ENCODE measurements around the gene FRAS1.
"Not testable (repeated sequence)": the region's sequence is repeated elsewhere in the genome, so short reads cannot be mapped to it uniquely, and the experiment has no call there.

The FRAS1 gene

DNA sequence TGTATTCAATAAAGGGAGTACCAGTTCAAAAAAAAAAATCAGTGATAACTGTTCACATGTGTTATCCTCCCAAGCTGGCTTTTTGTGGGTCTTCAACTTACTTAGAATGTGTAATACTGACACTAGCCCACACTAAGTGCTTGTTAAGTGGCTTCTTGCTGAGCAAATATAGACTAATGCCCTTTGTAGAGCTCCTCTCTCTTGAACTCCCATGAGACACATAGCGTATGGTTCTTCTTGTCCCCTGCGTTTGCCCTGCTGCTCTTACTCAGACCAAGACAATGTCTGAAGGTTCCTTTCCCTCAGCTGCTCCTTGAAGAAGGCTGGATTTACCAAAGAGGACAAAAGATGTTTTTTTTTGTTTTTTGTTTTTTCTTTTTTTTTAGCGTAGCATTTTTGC lies 110.9 kb downstream of the FRAS1 start:
- no peak for DNase-seq

DNA sequence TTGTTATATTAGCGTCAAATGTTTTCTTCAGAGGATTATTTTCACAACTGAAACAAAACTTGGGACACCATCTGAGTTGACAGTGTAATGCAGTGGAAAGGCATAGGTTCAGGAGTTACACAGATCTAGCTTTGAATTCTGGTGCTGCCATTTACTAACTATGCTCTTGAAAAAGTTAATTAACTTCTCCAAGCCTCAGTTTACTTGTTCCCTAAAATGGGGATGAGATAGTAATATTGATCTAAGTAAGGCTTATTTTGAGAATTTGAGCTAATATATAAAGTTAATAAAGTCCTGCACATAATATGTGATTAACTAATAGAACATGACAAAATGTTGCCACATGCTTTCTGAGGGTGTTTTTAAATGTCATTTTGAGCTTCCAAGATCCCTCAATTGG lies 112.6 kb downstream of the FRAS1 start:
- DNase-seq: no peak

DNA sequence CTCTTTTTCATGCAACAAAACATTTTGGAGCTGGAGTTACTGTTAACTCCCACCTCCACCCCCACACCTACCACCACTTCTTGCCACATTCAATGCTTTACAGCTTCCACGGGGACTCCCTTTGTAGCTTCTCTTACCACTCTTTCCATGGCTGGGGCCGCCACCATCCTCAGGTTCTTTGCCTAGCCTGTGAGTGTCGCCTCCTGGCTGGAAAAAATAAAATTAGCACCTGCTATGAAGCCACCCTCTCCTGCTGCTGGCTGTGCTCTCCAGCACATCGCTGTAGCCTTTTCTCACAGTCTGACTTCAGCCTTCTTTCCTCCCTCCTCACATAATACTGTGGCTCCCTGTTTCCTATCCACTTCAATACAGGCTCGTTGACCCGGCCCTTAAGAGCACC lies 114.4 kb downstream of the FRAS1 start:
- no peak for DNase-seq

DNA sequence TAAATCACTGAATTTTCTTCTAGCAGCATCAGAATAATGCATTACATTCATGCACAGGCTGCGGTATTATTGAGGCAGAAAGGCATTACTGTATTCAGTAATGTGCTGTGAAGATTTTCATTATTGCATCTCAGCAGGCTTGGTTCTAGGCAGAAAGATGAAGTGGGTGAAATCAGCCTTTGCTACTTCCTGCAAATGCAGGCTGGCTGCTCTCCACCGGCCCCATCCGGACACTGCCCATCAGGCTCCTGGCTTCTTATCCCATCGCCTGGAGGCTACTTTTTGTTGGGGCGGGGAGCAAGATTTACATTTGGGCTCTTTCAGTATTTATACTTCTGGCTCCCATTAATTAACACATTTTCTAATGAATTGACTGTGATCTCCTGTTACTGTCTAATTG lies 117.8 kb downstream of the FRAS1 start:
- DNase-seq: no peak

DNA sequence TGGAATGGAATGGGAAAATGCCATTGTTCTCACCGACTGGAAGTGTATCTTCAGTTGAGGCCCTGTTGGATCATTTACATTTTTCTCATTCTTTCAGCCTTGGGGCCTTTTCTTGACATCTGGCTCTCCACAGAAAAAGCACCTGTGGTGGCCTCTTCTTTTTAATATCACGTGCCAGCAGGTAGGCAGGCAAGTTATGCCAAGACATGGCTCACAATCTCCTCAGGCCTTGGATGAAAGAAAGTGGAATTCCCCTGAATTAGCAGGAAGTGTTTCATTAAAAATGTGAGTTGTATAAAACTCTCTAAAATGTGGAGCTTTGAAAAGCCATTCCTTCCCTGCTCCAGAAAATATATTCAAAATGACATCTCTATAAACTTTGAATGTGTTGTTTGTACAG lies 122.1 kb downstream of the FRAS1 start:
- no peak for DNase-seq

DNA sequence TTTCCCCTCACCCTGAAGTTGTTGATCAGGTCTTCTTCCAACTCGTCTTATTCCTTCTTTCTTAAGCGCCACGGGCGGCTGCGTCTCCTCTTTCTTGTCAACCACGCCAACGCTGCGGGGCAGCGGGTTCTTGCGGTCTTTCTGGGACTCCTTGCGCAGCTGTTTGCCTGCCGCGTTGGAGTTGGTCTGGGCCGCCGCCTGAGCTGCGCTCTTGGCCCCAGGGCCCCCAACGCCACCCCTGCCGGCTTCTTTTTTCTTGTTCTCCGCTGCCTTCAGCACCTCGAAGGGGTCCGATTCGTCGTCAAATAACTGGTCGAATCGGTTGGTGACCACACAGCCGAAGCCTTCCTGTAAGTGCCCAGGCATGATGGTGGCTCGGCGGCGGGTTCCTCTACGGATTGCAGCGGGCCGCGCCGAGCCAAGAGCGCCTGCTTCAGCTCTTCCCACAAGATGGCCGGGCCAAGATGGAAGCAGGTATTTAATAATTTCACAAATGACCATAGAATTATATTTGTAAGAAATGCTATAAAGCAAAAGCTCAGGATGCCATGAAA lies 124.6 kb downstream of the FRAS1 start:
- DNase-seq: not testable (repeated sequence)

DNA sequence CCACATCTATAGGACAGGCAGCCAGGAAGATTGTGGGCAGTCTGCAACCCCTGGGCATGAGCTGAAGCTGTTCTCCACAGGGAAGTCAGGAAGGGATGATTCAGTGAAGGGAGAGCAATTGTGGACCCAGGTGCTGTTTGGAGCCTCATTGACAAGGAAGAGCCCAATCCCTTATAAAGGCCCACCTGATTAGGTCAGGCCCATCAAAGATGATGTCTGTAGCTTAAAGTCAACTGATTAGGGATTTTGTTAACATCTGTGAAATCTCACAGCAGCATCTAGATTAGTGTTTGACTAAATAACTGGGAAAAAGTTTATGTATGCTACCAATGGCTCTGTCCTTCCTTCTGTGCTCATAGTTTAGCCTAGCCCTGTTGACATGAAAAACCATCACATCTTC lies 127.5 kb downstream of the FRAS1 start:
- no peak for DNase-seq

DNA sequence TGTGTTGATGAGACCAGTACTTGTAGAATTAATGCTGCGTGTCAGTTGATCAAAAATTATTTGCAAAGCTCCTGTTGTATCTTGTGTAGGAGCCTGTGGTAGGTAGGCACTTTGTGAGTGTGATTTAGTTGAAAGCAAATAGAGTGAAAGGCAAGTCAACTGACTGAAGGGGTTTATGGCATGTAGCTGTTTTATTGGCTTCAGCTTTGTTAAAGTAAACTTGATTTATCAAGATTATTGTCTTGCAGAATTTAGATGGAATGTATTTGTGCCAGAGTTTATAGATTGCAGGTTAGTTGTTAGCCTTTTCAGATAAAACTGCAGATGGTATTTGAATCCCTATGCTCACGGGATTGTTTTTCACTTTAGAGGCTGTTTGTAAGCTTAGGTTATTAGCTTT lies 128.0 kb downstream of the FRAS1 start:
- DNase-seq: no peak

DNA sequence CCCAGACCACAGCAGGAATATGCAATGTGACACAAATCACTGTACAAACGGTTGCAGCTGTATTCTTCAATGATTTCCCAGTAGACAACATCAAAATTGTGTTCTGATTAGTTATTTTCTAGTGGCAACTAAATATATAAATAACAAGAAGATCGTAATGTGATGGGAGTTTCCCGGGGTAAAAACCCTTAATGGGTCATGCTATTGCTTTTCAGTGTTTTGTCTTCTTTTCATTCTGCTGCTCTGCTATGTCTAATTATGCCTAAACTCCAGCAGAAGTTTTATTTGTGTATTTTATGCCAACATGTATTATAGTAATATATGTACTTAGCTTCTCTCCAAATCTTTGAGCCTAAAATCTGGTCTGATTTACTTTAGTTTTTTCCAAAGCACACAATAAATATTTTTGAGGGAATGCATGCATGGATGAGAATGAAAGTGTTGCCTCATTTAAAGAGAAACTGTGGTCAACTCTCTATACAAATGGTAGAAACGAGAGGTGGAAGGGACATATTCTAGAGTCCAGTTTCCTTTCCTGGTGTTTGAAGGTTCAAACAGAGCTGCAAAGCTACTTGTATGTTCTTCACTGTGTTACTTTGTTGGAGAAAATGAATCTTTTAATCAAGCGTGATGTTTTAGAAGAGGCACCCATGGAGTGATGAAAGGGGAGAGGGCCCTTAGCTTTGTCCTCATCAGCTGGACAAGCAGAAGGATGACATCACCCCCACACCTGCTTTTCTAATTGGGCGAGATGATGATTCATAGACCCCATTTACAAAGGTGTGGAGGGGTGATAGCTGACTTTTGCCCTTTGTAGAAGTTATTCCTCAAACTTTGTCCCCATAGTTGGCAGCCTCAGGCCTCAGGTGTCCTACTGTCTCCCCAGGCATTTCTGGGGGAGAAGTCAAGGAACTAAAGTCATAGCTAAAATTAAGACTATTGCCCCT lies 129.7 kb downstream of the FRAS1 start:
- DNase-seq: no peak

DNA sequence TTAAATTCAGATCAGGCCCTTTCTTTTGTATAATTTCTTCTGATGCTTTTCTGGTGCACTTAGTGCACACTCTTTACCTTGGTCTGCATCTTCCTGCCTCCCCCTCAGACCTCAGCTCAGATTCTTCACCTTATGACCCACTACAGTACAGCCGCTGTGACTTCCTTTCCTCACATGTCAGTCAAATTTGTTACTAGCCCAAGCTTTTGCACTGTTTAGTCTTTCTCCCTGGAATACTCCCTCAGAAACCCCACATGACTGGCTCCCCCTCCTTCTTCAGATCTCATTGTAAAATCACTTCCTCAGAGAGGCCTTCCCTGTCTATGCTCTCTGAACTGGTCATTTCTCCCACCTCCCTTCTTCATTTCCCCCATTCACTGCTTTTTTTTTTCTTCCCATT lies 132.9 kb downstream of the FRAS1 start:
- no peak for DNase-seq

DNA sequence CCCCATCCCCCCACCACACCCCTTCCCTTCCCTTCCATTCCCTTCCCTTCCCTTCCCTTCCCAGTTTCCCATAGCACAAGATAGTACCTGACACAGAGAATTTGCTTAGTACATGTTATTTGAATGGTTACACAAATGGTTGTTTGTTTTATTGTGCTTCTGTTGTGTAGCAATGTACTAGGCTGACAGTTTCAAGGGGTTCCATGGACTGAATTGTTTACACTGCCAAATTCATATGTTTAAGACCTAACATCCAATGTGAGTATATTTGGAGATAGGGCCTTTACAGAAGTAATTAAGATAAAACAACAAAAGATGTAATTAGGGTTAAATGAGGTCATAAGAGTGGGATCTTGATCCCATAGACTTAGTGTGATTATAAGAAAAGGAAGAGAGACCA lies 133.5 kb downstream of the FRAS1 start:
- DNase-seq: no peak

DNA sequence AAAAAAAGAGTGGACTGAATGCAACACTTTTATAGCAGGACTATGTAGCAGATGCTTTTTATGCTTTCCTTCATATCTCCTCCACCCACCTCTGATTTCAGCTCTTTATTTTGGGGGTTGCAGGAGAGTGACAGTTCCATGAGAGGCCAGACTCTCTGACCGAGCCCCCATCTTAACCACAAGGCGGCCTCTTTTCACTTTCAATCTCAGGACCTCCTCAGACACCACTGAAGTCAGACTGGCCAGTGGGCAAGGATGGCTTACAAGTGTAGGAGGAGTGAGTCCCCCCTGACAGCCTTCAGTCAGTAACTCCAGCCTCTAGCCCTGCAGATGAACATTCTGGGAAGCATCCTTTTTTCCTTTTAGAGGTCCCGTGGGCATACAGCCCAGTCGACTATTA lies 140.8 kb downstream of the FRAS1 start:
- DNase-seq: no peak

DNA sequence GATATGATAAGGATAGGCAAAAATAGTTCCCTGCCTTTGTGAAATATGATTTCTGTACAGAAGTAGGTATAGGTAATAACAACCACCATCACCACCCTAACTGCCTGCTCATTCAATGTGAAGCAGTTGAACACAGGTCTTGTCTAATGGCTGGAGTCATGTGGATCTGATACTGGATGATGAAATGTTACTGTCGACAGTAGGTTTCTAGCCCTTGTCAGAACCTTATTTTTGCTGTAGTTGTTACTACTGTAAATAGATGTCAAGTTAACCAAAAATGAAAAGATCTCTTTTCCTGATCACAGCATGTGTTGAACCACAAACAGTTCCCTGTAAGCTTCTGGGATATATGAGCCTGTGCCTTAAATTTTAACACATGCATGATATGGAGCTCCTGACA lies 142.9 kb downstream of the FRAS1 start:
- no peak for DNase-seq

DNA sequence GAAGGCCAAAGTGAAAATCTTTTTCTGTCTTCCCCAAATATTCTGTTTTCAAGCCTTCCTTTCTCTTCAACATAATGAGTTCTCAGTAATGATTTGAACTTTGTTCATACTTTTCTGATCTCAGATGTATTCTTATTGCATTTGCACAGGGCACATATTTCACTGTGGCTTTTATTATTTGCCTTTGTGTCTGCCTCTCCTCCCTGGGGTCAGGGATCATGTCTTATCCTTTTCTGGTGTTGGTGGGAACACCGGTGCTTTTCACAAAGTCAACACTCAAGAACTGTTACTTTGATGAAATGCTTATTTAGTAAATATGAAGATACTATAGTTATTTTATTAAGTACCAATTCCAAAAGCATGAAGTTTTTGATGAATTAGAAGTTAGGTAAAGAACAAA lies 143.8 kb downstream of the FRAS1 start:
- DNase-seq: no peak

DNA sequence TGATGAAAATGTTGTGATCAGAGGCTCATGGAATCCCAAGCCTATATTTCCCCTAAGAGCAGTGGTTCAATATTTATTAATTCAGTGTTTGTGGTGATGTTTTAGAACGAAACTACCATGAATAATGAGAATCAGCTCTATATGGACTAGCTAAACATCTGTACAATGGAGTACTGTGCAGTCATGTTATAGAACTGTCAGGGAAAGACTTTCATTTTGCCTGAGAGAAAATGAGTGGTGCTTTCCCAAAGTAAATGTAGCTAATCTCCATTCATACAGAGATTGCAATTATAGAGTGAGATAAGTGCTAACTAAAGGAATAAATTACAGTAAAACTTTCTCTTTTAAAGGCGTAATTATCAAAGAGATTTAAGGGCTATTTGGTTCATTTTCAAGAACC lies 147.1 kb downstream of the FRAS1 start:
- no peak for DNase-seq

DNA sequence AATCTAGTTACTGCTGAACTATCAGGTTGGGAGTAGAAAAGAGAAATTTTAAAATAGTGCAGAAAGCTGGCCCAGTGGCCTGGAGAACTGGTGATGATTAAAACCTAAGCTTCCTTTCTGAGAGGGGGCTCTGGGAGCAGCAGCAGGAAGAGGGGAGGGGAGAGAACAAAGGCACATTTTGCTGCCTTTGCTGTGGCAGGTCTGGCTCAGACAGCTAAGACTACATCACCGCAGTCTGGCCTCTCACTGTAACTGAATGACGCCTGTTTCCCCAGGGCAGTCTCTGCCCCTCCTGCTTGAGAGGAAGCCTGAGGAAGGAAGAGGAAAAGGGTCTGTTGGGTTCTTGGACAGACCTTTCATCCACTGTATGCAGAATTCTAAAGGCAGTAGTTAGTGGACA lies 148.5 kb downstream of the FRAS1 start:
- DNase-seq: no peak

DNA sequence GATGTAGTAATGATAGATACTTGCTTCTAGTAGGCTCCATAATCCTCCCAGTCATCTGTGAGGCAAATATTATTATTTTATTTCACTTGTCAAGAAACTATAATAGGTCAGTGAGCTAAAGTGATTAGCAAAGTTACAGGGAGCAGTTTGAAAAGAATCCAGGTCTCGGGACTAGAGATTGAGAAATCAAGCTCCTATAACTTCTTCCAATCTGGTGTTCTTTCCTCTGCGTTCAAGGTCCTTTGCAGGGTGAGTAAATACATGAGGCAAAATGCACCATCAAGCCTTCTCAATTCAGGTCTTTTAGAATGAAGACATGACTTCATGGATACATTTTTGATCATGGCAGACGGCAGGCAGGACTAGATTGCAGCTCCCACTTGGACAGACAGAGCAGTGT lies 150.4 kb downstream of the FRAS1 start:
- no peak for DNase-seq

DNA sequence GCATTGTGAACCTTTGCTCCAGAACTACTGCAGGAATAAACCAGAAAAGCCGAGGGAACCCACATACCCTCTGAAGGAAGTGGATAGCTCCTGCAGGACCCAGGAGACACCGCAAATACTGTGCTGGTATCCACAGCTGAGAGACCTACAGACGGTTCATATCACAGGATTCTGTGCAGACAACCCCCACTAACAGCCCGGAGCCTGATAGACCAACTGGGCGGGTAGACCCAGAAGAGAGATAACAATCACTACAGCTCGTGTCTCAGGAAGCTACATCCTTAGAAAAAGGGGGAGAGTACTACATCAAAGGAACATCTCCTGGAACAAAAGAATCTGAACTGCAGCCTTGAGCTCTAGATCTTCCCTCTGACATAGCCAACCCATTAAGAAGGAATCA lies 150.8 kb downstream of the FRAS1 start:
- DNase-seq: no peak

DNA sequence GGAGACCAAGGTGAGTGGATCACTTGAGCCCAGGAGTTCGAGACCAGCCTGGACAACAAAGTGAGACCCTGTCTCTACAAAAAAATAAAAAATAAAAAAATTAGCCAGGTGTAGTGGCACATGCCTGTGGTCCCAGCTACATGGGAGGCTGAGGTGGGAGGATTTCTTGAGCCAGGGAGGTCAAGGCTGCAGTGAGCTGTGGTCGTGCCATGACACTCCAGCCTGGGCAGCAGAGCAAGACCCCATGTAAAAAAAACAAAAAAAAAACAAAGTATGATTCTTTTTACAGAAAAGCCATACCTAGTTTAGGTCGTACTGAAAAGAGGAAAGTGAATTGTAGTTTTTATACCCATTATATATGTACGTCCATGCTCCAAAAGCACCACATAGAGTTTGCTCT lies 151.8 kb downstream of the FRAS1 start:
- DNase-seq: not testable (repeated sequence)

DNA sequence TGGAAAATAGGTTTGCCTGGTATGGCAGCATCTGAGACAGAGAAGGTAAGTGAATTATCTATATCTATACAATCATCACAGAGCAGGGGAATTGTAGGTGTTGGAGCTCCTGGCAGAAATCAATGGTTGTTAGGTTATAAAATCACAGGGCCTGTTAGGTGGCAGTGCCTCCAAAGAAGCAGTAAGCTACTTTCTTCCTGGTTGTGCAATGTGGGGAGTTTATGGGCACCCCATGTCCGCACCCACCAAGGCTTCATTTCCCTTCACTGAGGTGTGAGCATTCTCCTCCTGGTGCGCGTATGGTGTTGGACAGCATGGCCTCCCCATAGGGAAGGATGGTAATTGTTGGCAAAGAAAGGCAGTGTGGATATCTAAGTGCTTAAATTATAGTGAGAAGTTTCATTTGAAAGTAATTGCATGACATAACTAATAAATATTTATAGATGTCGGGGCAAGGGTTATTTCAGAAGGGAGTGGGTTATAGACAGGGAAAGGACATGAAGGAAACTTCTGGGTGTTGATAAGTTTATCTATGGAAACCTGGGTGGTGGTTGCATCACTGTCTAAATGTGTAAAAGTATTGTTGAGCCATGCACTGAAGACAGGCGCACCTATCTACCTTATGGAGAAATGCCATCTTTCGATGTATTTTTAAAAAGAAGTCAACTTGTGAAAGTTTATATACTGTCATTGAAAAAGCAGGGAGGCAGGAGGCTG lies 153.7 kb downstream of the FRAS1 start:
- DNase-seq: no peak

DNA sequence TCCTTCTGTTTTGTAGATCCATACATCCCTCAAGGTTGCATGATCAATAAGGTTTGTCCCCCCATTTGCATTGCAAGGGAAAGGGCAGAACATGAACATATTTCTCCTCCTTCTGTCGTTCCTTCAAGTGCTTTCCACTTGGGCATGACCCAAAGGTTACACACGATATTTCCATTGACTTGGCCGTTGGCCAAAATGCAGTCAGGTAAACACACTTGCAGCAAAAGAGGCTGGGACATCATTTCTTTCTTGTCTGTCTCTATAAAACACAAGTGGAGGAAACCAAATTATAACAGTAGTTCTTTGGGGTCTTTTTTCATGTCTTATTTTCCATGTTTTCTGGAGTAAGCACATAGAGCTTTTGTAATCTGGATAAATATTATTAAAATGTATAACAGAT lies 156.1 kb downstream of the FRAS1 start:
- DNase-seq: no peak

DNA sequence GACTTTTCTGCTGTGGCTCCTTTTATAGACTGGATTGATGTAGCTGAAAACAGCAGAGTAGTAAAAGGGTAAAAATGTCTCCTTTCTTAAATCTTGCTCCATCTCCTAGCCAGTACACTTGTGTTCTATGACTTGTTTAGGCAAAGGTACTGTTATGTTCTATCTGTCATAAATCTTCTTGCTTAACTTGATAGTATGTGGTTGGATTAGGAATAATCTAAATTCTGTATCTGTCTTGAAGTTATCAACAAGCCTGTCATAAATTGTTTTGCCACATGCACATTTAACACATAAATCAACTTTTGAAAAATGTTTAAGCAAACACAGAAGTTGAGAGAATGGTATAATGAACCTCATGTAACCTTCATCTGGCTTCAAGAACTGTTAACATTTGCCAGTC lies 157.0 kb downstream of the FRAS1 start:
- no peak for DNase-seq

DNA sequence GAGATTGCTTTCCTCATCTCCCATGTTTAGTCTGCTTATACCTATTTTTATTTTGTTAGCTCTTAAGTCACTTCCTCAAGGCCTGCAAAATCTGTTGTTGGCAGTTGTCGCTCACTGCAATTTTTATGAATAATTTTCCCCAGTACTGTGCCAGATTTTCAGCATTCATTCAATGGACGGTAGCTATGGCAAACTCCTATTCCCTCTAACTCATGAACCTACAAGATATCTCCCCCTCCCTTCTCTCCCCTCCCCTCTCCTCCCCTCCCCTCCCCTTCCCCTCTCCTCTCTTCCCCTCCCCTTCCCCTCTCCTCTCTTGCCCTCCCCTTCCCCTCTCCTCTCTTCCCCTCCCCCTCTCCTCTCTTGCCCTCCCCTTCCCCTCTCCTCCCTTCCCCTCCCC lies 160.4 kb downstream of the FRAS1 start:
- no peak for DNase-seq

DNA sequence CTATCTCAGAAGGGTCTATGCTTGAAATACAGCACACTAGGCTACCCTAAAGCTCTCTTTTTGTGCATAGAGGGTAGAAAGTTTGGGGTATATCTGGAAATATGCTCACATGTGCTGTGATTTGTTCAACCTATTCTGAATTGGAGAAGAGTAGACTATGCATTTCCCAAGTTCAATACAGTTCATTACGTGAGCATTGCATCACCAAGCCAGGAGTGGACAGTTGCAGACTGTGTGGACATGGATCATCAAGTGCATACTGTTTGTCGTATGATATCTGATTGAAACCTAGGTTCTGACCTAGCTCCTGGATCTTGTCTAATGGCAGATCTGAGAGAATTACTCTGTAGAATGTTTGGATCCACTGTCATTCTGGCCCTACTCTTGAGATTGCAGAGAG lies 161.1 kb downstream of the FRAS1 start:
- no peak for DNase-seq

Measured in bone marrow (tissue), 2 donors.